Loucy (cell line): ENCODE data around the gene KRTAP10-4.
"Not testable (repeated sequence)": the region's sequence is repeated elsewhere in the genome, so short reads cannot be mapped to it uniquely, and the experiment has no call there.

Experiments used
- H2AFZ ChIP-seq: fragments of 200-600 bp; sonication (generic); 2 replicates; pipeline ENCODE4 v1.6.0; 2016; ENCODE audit warnings: antibody characterized with exemption, mild to moderate bottlenecking, low read length, moderate library complexity
- H3F3A ChIP-seq: fragments of 200-600 bp; 2 replicates; pipeline ENCODE4 v1.6.0; 2016; ENCODE audit warnings: antibody characterized with exemption, low read depth, mild to moderate bottlenecking
- H3K27me3 ChIP-seq: fragments of 200-600 bp; sonication (generic); 2 replicates; pipeline ENCODE4 v1.6.1; 2014; ENCODE audit warnings: low read length, mild to moderate bottlenecking; ENCODE audit not compliant: insufficient read depth, poor library complexity, severe bottlenecking
- H3K36me3 ChIP-seq: fragments of 200-600 bp; sonication (generic); 2 replicates; pipeline ENCODE4 v1.6.1; 2016; ENCODE audit warnings: low read length; ENCODE audit not compliant: insufficient read depth
- H3K4me1 ChIP-seq: fragments of 200-600 bp; sonication (generic); 2 replicates; pipeline ENCODE4 v1.5.1; 2014; ENCODE audit warnings: low read length, mild to moderate bottlenecking; ENCODE audit not compliant: insufficient read depth, poor library complexity, severe bottlenecking
- H3K4me2 ChIP-seq: fragments of 200-600 bp; sonication (generic); 2 replicates; pipeline ENCODE4 v1.6.0; 2014; ENCODE audit warnings: antibody characterized with exemption, low read length, low read depth, mild to moderate bottlenecking; ENCODE audit not compliant: poor library complexity, severe bottlenecking
- H3K4me3 ChIP-seq: fragments of 200-600 bp; sonication (generic); 2 replicates; pipeline ENCODE4 v1.5.1; 2014; ENCODE audit warnings: low read length, mild to moderate bottlenecking, mixed read lengths; ENCODE audit not compliant: poor library complexity, severe bottlenecking
- H3K79me2 ChIP-seq: fragments of 200-600 bp; sonication (generic); 2 replicates; pipeline ENCODE4 v1.6.1; 2014; ENCODE audit warnings: low read length; ENCODE audit not compliant: insufficient read depth
- H3K9ac ChIP-seq: fragments of 200-600 bp; sonication (generic); 2 replicates; pipeline ENCODE4 v1.6.0; 2014; ENCODE audit warnings: mild to moderate bottlenecking, low read depth, low read length, moderate library complexity; ENCODE audit not compliant: poor library complexity, severe bottlenecking
- H3K9me2 ChIP-seq: fragments of 200-600 bp; sonication (generic); replicated peaks from 2 replicates; pipeline ENCODE4 v1.6.1; 2016; ENCODE audit warnings: low read depth, low read length, mixed read lengths
- H3K9me3 ChIP-seq: fragments of 200-600 bp; sonication (generic); 2 replicates; pipeline ENCODE4 v1.6.1; 2014; ENCODE audit warnings: mild to moderate bottlenecking, antibody characterized with exemption, low read length, low read depth; ENCODE audit not compliant: insufficient read depth
- H4K20me1 ChIP-seq: fragments of 200-600 bp; sonication (generic); 2 replicates; pipeline ENCODE4 v1.6.0; 2014; ENCODE audit warnings: antibody characterized with exemption, low read length, mild to moderate bottlenecking; ENCODE audit not compliant: insufficient read depth, poor library complexity, severe bottlenecking
- CTCF ChIP-seq: fragments of 200-600 bp; sonication (generic); conservative IDR thresholded peaks from 2 replicates; pipeline ENCODE4 v1.5.1; 2014; ENCODE audit warnings: mild to moderate bottlenecking, antibody characterized with exemption, low read length
- EZH2phosphoT487 ChIP-seq: fragments of 200-600 bp; IDR thresholded peaks from 2 replicates; pipeline ENCODE4 v1.6.1; 2018; ENCODE audit warnings: antibody characterized with exemption, mild to moderate bottlenecking, moderate library complexity, borderline replicate concordance

Gene KRTAP10-4

DNA sequence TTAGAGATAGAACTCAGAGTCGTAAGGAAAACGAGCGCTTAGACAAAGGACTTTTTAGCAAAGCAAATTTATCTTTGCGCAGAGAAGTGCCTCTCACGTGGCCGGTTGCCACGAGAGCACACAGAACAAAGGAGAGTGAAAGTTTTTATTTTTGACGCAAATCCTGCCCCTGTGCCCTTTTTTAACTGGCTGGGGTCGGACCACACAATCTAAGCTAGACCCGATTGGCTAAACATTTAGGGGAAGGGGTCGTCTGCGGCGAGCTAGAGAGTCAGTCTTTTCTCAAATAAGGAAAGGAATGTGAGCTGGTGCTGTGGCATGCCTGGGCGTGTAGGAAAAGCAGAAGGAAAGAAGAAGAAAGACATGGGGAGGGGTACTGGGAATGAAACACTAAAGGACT is 24.6 kb upstream of the KRTAP10-4 start:
- Histone ChIP-seq H3K4me3 (no peak overlapping the region), H3K9ac (no peak overlapping the region), H3K4me2 (no peak overlapping the region), H2AFZ (no peak overlapping the region), H3F3A (no peaks in the 10 kb centered on the region), H3K4me1 (no peaks in the 10 kb centered on the region), H4K20me1 (no peaks in the 10 kb centered on the region), H3K36me3 (no peaks in the 10 kb centered on the region), H3K27me3 (no peaks in the 10 kb centered on the region), H3K79me2 (no peaks in the 10 kb centered on the region), H3K9me2 (no peaks in the 10 kb centered on the region), H3K9me3 (peaks cover 6% of the 10 kb centered on the region; the same call in 1 of the 2 replicates)
- TF ChIP-seq EZH2phosphoT487 (no peak), CTCF (no peak)

DNA sequence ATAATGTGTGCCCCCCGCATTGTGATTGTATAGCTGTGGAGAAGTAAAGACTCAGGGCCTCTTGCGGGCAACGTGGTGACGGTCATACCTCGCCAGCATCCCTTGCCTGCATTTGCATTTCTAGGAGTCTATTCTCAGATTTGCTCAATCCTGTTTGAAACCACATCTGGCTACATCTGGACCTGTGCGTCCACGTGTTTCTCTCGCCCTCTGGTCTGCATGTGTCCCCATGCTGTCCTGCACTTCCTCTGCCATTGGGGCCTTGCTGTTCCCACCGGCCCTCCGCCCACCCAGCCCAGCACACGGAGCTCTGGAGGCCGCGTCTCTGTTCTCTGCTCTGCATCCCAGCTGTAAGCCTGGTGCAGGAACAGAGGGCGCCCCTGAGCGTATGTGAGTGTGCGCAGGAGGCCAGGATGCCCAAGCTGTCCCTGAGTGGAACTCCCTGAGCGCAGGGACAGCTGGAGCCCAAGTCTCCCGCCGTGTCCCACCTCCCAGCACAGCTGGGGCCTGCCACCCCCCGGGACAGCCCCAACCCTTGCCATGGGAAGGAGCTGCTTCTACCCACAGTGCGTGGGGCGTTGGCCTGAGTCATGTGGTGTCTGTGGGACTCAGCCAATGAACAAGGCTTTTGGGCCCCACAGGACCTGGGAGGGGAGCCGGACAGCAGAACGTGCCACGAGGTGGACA is 23.9 kb upstream of the KRTAP10-4 start:
- Histone ChIP-seq H3K4me1 (no peaks in the 10 kb centered on the region), H3K36me3 (no peaks in the 10 kb centered on the region), H3F3A (no peaks in the 10 kb centered on the region), H3K4me3 (no peak overlapping the region), H3K9me2 (no peaks in the 10 kb centered on the region), H3K4me2 (no peak overlapping the region), H3K9me3 (no peaks in the 10 kb centered on the region; the same call in 1 of the 2 replicates), H3K79me2 (no peaks in the 10 kb centered on the region), H4K20me1 (no peaks in the 10 kb centered on the region), H3K9ac (no peak overlapping the region), H3K27me3 (no peaks in the 10 kb centered on the region), H2AFZ (no peak overlapping the region)
- no peak for TF ChIP-seq EZH2phosphoT487
- TF ChIP-seq CTCF, result no peak

GRCh38 chr21:44550285-44550684 is 23.2 kb upstream of the KRTAP10-4 start:
- not testable (repeated sequence) for H3F3A ChIP-seq, H4K20me1 ChIP-seq, H3K9me2 ChIP-seq, H3K4me2 ChIP-seq, H3K4me3 ChIP-seq, H3K27me3 ChIP-seq, H3K4me1 ChIP-seq, H2AFZ ChIP-seq, H3K36me3 ChIP-seq, H3K79me2 ChIP-seq, H3K9me3 ChIP-seq, H3K9ac ChIP-seq

DNA sequence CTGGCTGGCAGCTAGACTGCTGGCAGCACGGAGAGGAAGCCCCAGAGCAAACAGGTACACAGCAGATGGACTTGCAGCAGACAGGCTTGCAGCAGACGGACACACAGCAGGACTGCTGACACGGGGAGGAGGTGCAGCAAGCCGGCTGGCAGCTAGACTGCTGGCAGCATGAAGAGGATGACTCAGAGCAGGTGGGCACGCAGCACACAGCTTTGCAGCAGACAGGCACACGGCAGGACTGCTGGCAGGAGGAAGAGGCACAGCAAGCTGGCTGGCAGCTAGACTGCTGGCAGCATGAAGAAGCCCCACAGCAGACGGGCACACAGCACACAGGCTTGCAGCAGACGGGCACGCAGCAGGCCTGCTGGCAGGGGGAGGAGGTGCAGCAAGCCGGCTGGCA is 22.7 kb upstream of the KRTAP10-4 start:
- Histone ChIP-seq H3K79me2 (no peaks in the 10 kb centered on the region), H2AFZ (no peak overlapping the region), H3K9me2 (no peaks in the 10 kb centered on the region), H3K4me2 (no peak overlapping the region), H4K20me1 (no peaks in the 10 kb centered on the region), H3F3A (no peaks in the 10 kb centered on the region), H3K4me1 (no peaks in the 10 kb centered on the region), H3K4me3 (no peak overlapping the region), H3K27me3 (no peaks in the 10 kb centered on the region), H3K36me3 (no peaks in the 10 kb centered on the region), H3K9ac (no peak overlapping the region), H3K9me3 (no peaks in the 10 kb centered on the region; the same call in 1 of the 2 replicates)
- TF ChIP-seq EZH2phosphoT487 (no peak), CTCF (no peak)
